Activated naive CD4-positive, alpha-beta T cell treated with anti-CD3 and anti-CD28 coated beads, Interleukin-2, amount 50 U/mL, for 24 hours (primary cell): Measurements from ENCODE around the gene CD63.

Source experiments
- H3K27ac Mint-ChIP-seq: one replicate; pipeline ENCODE4 v1.8.0; 2021; ENCODE audit warnings: mild to moderate bottlenecking, mixed read lengths
- H3K27me3 Mint-ChIP-seq: one replicate; pipeline ENCODE4 v1.8.0; 2021; ENCODE audit warnings: mixed read lengths
- H3K36me3 Mint-ChIP-seq: one replicate; pipeline ENCODE4 v1.8.0; 2021; ENCODE audit warnings: mixed read lengths
- H3K4me1 Mint-ChIP-seq: one replicate; pipeline ENCODE4 v1.8.0; 2021; ENCODE audit warnings: mixed read lengths
- H3K4me3 Mint-ChIP-seq: one replicate; pipeline ENCODE4 v1.8.0; 2021; ENCODE audit warnings: mild to moderate bottlenecking, mixed read lengths
- H3K9me3 Mint-ChIP-seq: one replicate; pipeline ENCODE4 v1.8.0; 2021; ENCODE audit warnings: mixed read lengths

Gene CD63

DNA sequence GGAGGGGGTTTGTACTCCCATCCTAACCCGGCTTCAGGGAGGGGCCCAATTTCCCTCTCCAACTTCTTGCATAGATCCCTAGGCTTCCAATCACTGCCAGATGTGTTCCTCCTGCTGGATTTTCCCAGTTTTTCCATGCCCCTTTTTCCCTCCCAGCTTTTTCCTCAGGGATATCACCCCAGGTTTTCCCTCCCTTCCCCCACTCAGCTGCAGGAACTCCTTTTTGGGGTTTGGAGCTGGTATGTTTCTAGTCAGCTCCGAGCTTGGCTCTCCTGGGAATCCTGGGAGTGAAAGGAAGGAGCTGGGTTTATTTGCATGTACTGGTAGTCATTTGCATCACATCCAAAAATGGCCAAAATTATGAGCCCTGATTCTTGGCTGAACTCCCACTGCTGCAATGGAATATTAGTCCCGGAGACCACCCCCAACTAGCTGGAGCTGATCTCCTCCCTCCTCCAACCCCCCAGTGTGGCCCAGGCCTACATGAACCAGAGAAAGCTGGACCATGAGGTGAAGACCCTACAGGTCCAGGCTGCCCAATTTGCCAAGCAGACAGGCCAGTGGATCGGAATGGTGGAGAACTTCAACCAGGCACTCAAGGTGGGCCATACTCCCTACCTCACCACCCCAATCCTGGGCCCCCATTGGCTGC, 10.1 kb downstream of the CD63 start:
- H3K36me3 Mint-ChIP-seq: no peaks in the 10 kb centered on the region
- H3K9me3 Mint-ChIP-seq: no peaks in the 10 kb centered on the region
- H3K27ac Mint-ChIP-seq: no peak overlapping the region
- no peak overlapping the region for H3K4me3 Mint-ChIP-seq
- H3K4me1 Mint-ChIP-seq: peaks cover 31% of the 10 kb centered on the region
- no peaks in the 10 kb centered on the region for H3K27me3 Mint-ChIP-seq

DNA sequence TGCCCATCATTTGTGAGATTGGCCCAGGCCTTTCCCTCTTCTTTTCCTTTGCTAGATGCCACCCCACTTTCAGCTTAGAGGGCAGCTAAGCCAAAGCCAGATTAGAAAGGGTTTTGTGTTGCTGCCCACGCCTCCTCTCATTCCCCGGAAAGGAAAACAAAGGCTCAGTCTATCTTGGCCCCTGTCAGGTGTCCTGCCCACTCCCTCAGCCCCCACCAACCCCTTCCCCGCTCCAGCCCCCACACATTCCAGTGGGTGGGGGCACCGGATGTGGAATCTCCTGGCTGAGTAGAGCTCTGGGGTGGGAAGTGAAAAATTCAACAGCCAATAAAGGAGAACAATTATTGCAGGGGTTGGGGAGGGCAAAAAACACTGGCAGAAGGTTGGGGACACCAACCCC, 10.8 kb downstream of the CD63 start:
- Mint-ChIP-seq H3K9me3 (no peaks in the 10 kb centered on the region), H3K27ac (no peak overlapping the region), H3K4me1 (peaks cover 31% of the 10 kb centered on the region), H3K27me3 (no peaks in the 10 kb centered on the region), H3K36me3 (no peaks in the 10 kb centered on the region), H3K4me3 (no peak overlapping the region)

DNA sequence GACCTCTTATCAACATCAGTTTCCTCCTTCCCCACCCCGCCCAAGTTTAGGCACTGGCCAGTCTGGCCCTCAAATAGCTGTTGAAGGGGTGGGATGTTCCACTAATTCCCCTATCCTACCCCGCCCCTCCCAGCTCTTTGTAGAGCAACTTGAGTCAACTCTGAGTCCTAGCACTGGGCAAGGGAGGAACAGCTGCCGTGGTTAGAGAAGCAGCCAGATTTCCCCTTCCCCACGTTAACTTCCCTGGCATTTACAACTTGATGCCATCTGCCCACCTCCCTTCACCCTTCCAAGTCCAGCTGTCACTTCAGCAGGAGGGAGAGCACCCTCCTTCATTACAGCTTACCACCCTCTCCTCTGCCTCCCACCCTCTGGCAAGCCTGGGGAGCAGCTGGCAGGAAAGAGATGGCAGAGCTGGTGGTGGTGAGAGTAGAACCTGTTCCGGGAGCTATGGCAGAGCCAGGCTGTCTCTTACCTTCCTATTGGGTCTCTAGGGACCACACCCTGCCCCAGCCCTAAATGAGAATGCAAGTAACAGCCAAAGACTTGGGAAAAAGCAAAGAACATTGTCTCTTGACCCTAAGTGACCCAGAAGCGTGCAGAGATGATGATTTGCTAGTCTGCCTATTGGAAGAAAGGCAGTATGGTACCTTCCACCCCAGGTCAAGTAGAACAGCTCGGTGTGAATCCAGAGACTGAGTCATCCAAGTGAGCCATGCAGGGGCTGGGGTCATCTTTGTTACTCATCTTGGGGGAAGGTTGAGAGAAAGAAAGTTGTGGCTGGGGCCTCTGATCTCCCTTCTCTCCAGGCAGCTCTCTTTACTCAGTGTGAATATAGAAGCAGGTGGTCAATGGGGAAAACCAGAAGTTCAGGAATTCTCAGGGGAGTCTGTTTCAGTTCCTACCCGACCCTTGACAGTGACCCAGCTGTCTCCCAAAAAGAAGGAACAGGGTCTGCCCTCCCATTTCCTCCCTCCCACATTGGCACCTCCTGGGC, 11.5 kb downstream of the CD63 start:
- Mint-ChIP-seq H3K27me3 (no peaks in the 10 kb centered on the region), H3K4me3 (peak overlapping the region; percentile 92), H3K27ac (peak overlapping the region; percentile 72), H3K4me1 (peaks cover 31% of the 10 kb centered on the region), H3K36me3 (no peaks in the 10 kb centered on the region), H3K9me3 (no peaks in the 10 kb centered on the region)

DNA sequence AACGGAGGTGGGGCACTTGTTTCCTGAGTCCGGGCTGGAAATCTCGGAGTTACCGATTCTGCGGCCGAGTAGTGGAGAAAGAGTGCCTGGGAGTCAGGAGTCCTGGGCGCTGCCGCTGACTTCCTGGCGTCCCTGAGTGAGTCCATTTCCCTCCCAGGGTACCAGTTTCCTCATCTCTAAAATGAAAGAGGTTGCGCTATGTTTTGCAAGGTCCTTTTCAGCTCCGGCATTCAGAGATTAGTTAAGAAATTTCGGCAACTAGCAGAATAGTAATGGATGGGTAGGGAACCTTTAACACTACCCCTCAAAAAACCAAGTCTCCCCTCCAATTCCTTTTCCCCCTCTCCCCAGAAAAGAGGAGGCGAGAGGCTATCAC, 12.2 kb downstream of the CD63 start:
- Mint-ChIP-seq H3K4me3 (peak overlapping the region; percentile 92), H3K4me1 (peaks cover 31% of the 10 kb centered on the region), H3K27ac (peak overlapping the region; percentile 100), H3K27me3 (no peaks in the 10 kb centered on the region), H3K36me3 (no peaks in the 10 kb centered on the region), H3K9me3 (no peaks in the 10 kb centered on the region)

DNA sequence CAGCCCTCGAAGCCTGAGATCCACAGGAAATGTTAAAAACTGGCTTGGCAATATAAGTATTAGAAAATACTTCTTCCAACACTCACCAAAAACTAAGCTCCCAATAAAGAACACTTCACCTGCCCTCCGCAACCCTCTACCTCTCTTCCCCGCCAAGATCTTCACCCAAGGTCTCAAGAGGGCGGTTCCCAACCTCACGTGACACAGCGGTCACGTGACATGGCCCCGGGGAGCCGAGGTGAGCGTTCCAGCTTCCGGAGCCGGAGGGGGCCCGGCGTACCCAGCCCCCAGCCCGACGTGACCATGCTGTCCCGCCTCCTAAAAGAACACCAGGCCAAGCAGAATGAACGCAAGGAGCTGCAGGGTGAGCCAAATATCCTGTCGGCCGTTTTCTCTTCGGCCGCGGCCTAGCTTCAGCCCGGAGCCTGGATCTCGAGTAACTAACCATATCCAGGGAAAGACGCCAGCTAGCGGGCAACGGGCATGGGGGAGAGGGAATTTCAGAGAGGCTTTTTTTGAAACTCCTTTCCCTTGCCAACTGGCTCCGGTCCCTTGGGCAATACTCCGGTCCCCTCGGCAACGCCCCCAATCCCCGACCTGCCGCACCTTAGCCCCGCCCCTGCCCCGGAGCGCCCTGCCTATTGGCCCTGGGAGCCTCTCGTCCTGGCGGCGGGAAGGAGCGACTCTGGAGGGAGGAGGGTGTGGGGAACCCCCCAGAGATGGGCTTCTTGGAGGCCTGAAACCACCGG, 12.8 kb downstream of the CD63 start, which contains the start of gene BLOC1S1:
BLOC1S1 (plus strand) TSS at position 214 of the 749 bp plus-strand sequence; CDS start at position 220, 6 bp downstream.
- H3K27ac Mint-ChIP-seq: peak within 1 kb of the TSS; percentile 100
- H3K36me3 Mint-ChIP-seq: no peaks in the 10 kb centered on the region
- no peaks in the 10 kb centered on the region for H3K9me3 Mint-ChIP-seq
- H3K27me3 Mint-ChIP-seq: no peaks in the 10 kb centered on the region
- H3K4me3 Mint-ChIP-seq: peak within 1 kb of the TSS; percentile 92
- H3K4me1 Mint-ChIP-seq: peaks cover 31% of the 10 kb centered on the region

DNA sequence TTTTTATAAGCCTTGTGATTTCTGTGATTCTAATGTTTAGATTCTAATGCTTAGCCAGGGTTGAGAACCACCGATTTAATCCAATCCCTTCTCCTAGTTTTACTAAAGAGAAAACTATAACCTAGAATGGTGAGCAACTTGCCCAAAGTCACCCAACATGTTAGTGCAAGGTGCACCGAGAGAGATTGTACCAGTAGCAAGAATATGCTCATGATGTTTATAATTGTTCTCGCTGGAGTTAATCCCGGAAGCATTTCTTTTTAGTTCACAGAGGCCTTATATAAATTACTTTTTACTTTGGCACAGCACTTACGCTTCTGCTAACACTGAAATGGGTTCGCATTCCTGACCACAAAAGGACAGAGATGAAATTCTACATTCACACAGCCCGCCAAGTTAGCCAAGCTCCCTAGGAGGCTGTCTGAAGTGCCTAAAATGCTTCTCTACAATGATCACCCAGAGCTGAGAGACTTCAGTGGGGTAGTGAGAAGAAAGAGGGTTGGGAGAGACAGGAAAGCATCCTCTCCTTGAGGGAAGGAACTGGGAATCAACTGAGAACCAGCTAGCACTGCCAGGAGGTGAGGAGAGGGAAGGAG, 13.5 kb downstream of the CD63 start:
- Mint-ChIP-seq H3K4me3 (peak overlapping the region; percentile 92), H3K36me3 (no peaks in the 10 kb centered on the region), H3K27me3 (no peaks in the 10 kb centered on the region), H3K27ac (peak overlapping the region; percentile 100), H3K4me1 (peaks cover 31% of the 10 kb centered on the region), H3K9me3 (no peaks in the 10 kb centered on the region)

DNA sequence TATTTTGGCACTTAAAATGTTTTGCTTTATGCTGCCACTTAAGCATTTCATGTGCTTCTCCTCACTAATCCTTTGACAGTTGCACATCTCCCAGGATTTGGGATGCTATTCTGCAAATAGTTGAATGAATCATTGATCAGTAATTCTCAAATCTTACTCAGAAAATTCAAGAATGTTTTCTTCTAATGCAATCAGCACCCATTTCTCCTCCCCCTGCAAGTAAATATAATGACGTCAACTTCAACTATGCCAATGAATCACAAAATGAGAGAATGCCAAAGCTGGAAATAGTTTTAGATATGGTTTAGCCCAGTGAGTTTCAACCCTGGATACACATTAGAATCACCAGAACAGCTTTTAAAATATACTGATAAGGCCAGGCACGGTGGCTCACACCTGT, 15.1 kb downstream of the CD63 start:
- peaks cover 37% of the 10 kb centered on the region for H3K4me1 Mint-ChIP-seq
- no peaks in the 10 kb centered on the region for H3K36me3 Mint-ChIP-seq
- H3K9me3 Mint-ChIP-seq: no peaks in the 10 kb centered on the region
- no peak overlapping the region for H3K4me3 Mint-ChIP-seq
- no peak overlapping the region for H3K27ac Mint-ChIP-seq
- peaks cover 3% of the 10 kb centered on the region for H3K27me3 Mint-ChIP-seq

GRCh38 chr12:55712700-55713415, 16.0 kb downstream of the CD63 start:
- Mint-ChIP-seq H3K4me1 (peaks cover 37% of the 10 kb centered on the region), H3K36me3 (no peaks in the 10 kb centered on the region), H3K27me3 (peaks cover 7% of the 10 kb centered on the region), H3K4me3 (no peak overlapping the region), H3K9me3 (no peaks in the 10 kb centered on the region), H3K27ac (no peak overlapping the region)

DNA sequence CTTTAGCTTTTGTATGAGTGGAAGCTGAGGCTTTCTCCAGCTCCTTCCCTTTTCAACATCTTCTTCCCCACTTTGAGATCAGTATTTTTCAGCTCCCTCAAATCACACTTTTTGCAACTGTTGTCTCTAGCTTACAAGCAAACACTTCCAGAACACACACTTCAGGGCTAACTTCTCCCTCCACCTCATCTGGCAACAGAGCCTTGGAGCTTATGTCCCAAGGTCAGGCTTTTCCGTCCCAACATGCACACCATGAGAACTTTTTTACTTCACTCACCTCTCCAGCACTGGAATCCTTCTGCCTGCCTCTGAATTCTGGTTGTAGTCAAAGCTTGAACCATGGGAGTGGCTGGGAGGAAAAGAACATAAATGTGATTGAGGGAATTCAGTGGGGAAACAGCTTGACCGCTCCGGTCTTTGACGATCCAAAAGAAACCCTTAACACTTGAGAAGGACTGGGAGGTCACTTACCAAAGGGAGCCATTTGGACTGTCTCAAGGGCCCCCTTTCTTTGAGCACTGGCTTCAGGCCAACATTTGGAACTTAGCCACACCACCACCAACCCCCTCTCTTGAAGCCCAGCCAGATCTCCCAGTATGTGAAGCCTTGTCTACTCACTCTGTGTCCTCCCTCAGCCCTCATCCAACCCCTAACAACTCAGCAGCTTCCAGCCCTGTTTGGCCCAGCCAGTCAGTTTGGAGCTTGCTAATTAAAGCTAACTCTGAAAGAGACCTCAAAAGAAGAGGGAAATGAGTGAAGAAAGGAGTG, 16.8 kb downstream of the CD63 start:
- H3K27ac Mint-ChIP-seq: no peak overlapping the region
- no peaks in the 10 kb centered on the region for H3K36me3 Mint-ChIP-seq
- H3K9me3 Mint-ChIP-seq: no peaks in the 10 kb centered on the region
- no peak overlapping the region for H3K4me3 Mint-ChIP-seq
- peaks cover 9% of the 10 kb centered on the region for H3K27me3 Mint-ChIP-seq
- peaks cover 32% of the 10 kb centered on the region for H3K4me1 Mint-ChIP-seq

GRCh38 chr12:55708695-55709233, 20.0 kb downstream of the CD63 start:
- no peaks in the 10 kb centered on the region for H3K9me3 Mint-ChIP-seq
- peak overlapping the region; percentile 77 for H3K27ac Mint-ChIP-seq
- peaks cover 21% of the 10 kb centered on the region for H3K4me1 Mint-ChIP-seq
- peak overlapping the region; percentile 81 for H3K4me3 Mint-ChIP-seq
- no peaks in the 10 kb centered on the region for H3K36me3 Mint-ChIP-seq
- peaks cover 12% of the 10 kb centered on the region for H3K27me3 Mint-ChIP-seq

- H3K4me3 Mint-ChIP-seq: peak within 1 kb of the TSS; percentile 81
These were observed 20.7 kb downstream of the CD63 start, which contains the start of gene ITGA7 for GRCh38 chr12:55707841-55708694. Gene ITGA7, minus strand, starts transcription at chr12:55707904. Its CDS starts 222 bp downstream, at chr12:55707682.

GRCh38 chr12:55707219-55707671, 21.6 kb downstream of the CD63 start:
- Mint-ChIP-seq H3K27ac (no peak overlapping the region), H3K36me3 (no peaks in the 10 kb centered on the region), H3K9me3 (no peaks in the 10 kb centered on the region), H3K4me1 (peaks cover 21% of the 10 kb centered on the region), H3K27me3 (peaks cover 12% of the 10 kb centered on the region), H3K4me3 (peak overlapping the region; percentile 81)

More at GRCh38 chr12:55707841-55708694, 20.7 kb downstream of the CD63 start, which contains the start of gene ITGA7:
- Mint-ChIP-seq H3K27me3 (peaks cover 12% of the 10 kb centered on the region), H3K4me1 (peaks cover 21% of the 10 kb centered on the region), H3K27ac (peak within 1 kb of the TSS; percentile 77), H3K36me3 (no peaks in the 10 kb centered on the region), H3K9me3 (no peaks in the 10 kb centered on the region)
